Activated naive CD8-positive, alpha-beta T cell treated with anti-CD3 and anti-CD28 coated beads for 36 hours (primary cell): ENCODE measurements around the gene BLNK. TPM values are rescaled to one million over a fixed set of nuclear protein-coding genes. Genes with fewer than 3 reads are reported as not detected.
"Not testable (repeated sequence)": the region's sequence is repeated elsewhere in the genome, so short reads cannot be mapped to it uniquely, and the experiment has no call there.

Experiments used
- DNase-seq: peaks from one replicate; pipeline ENCODE4 v3.0.0; 2021
- H3K27ac Mint-ChIP-seq: one replicate; pipeline ENCODE4 v1.8.0; 2022; ENCODE audit warnings: mild to moderate bottlenecking, moderate library complexity, mixed read lengths
- H3K27me3 Mint-ChIP-seq: one replicate; pipeline ENCODE4 v1.8.0; 2022; ENCODE audit warnings: mild to moderate bottlenecking, mixed read lengths
- H3K36me3 Mint-ChIP-seq: one replicate; pipeline ENCODE4 v1.8.0; 2021; ENCODE audit warnings: mild to moderate bottlenecking, mixed read lengths
- H3K4me1 Mint-ChIP-seq: one replicate; pipeline ENCODE4 v1.8.0; 2021; ENCODE audit warnings: mixed read lengths
- H3K4me3 Mint-ChIP-seq: one replicate; pipeline ENCODE4 v1.8.0; 2022; ENCODE audit warnings: mild to moderate bottlenecking, moderate library complexity, mixed read lengths
- H3K9me3 Mint-ChIP-seq: one replicate; pipeline ENCODE4 v1.8.0; 2022; ENCODE audit warnings: mixed read lengths
- total RNA-seq, 2 experiments: library from RNA; stranded (reverse); gene quantifications; one replicate each; pipeline ENCODE4 v1.2.3, GENCODE V29; 2021

BLNK gene
- total RNA-seq = 1 to 10 TPM in 1 of 2 experiments, under 1 TPM in 1; 0.94 to 1.3 TPM

GRCh38 chr10:96271016-96271815 is at the start of gene BLNK:
Gene BLNK (minus strand): TSS chr10:96271569. CDS start chr10:96271398, 171 bp downstream.
- H3K9me3 Mint-ChIP-seq = no peaks in the 10 kb centered on the region
- H3K27me3 Mint-ChIP-seq = peaks cover 3% of the 10 kb centered on the region
- H3K4me3 Mint-ChIP-seq = peak within 1 kb of the TSS; percentile 52
- no peak for DNase-seq
- H3K27ac Mint-ChIP-seq = no peak within 1 kb of the TSS
- peaks cover 6% of the 10 kb centered on the region for H3K4me1 Mint-ChIP-seq
- no peaks in the 10 kb centered on the region for H3K36me3 Mint-ChIP-seq

- H3K27ac Mint-ChIP-seq = peak overlapping the region; percentile 40
- H3K4me3 Mint-ChIP-seq = no peak overlapping the region
- no peak for DNase-seq
- peaks cover 2% of the 10 kb centered on the region for H3K4me1 Mint-ChIP-seq
- H3K27me3 Mint-ChIP-seq = peaks cover 7% of the 10 kb centered on the region
- no peaks in the 10 kb centered on the region for H3K36me3 Mint-ChIP-seq
- no peaks in the 10 kb centered on the region for H3K9me3 Mint-ChIP-seq
Observed at GRCh38 chr10:96319754-96320474, 48.5 kb upstream of the BLNK start.

- H3K27ac Mint-ChIP-seq = no peak overlapping the region
- H3K9me3 Mint-ChIP-seq = no peaks in the 10 kb centered on the region
- H3K27me3 Mint-ChIP-seq = no peaks in the 10 kb centered on the region
- no peak for DNase-seq
- H3K4me1 Mint-ChIP-seq = peaks cover 2% of the 10 kb centered on the region
- no peak overlapping the region for H3K4me3 Mint-ChIP-seq
- H3K36me3 Mint-ChIP-seq = no peaks in the 10 kb centered on the region
Observed at GRCh38 chr10:96317067-96317833, 45.9 kb upstream of the BLNK start.

GRCh38 chr10:96313344-96313743 is 42.0 kb upstream of the BLNK start:
- Mint-ChIP-seq H3K9me3 (no peaks in the 10 kb centered on the region), H3K27ac (no peak overlapping the region), H3K4me3 (no peak overlapping the region), H3K27me3 (no peaks in the 10 kb centered on the region), H3K4me1 (peaks cover 2% of the 10 kb centered on the region), H3K36me3 (no peaks in the 10 kb centered on the region)
- no peak for DNase-seq

GRCh38 chr10:96311180-96311715 is 39.9 kb upstream of the BLNK start:
- no peak overlapping the region for H3K27ac Mint-ChIP-seq
- DNase-seq = no peak
- H3K4me1 Mint-ChIP-seq = peaks cover 6% of the 10 kb centered on the region
- H3K4me3 Mint-ChIP-seq = no peak overlapping the region
- no peaks in the 10 kb centered on the region for H3K36me3 Mint-ChIP-seq
- no peaks in the 10 kb centered on the region for H3K9me3 Mint-ChIP-seq
- H3K27me3 Mint-ChIP-seq = peaks cover 6% of the 10 kb centered on the region

GRCh38 chr10:96310321-96310669 is 38.9 kb upstream of the BLNK start:
- Mint-ChIP-seq H3K27ac (no peak overlapping the region), H3K9me3 (no peaks in the 10 kb centered on the region), H3K36me3 (no peaks in the 10 kb centered on the region), H3K27me3 (peaks cover 6% of the 10 kb centered on the region), H3K4me3 (no peak overlapping the region), H3K4me1 (peaks cover 4% of the 10 kb centered on the region)
- no peak for DNase-seq

GRCh38 chr10:96309628-96310320 is 38.4 kb upstream of the BLNK start:
- Mint-ChIP-seq H3K9me3 (no peaks in the 10 kb centered on the region), H3K4me1 (peaks cover 7% of the 10 kb centered on the region), H3K36me3 (no peaks in the 10 kb centered on the region), H3K4me3 (no peak overlapping the region), H3K27ac (no peak overlapping the region), H3K27me3 (peaks cover 6% of the 10 kb centered on the region)
- no peak for DNase-seq

- H3K4me1 Mint-ChIP-seq = peaks cover 14% of the 10 kb centered on the region
- H3K36me3 Mint-ChIP-seq, H3K4me3 Mint-ChIP-seq, DNase-seq, H3K27ac Mint-ChIP-seq, H3K27me3 Mint-ChIP-seq, H3K9me3 Mint-ChIP-seq: not testable (repeated sequence)
Observed at GRCh38 chr10:96308854-96309253, 37.5 kb upstream of the BLNK start.

GRCh38 chr10:96306516-96306915 is 35.1 kb upstream of the BLNK start:
- H3K4me1 Mint-ChIP-seq = peaks cover 15% of the 10 kb centered on the region
- peaks cover 6% of the 10 kb centered on the region for H3K27me3 Mint-ChIP-seq
- H3K4me3 Mint-ChIP-seq = no peak overlapping the region
- H3K36me3 Mint-ChIP-seq = no peaks in the 10 kb centered on the region
- H3K9me3 Mint-ChIP-seq = no peaks in the 10 kb centered on the region
- DNase-seq = no peak
- no peak overlapping the region for H3K27ac Mint-ChIP-seq

GRCh38 chr10:96305019-96305418 is 33.6 kb upstream of the BLNK start:
- peak; percentile 18 for DNase-seq
- H3K36me3 Mint-ChIP-seq = peaks cover 3% of the 10 kb centered on the region
- H3K9me3 Mint-ChIP-seq = no peaks in the 10 kb centered on the region
- no peak overlapping the region for H3K4me3 Mint-ChIP-seq
- H3K27ac Mint-ChIP-seq = no peak overlapping the region
- peaks cover 6% of the 10 kb centered on the region for H3K27me3 Mint-ChIP-seq
- H3K4me1 Mint-ChIP-seq = peaks cover 27% of the 10 kb centered on the region

- H3K4me1 Mint-ChIP-seq = peaks cover 34% of the 10 kb centered on the region
- H3K9me3 Mint-ChIP-seq = peaks cover 3% of the 10 kb centered on the region
- H3K4me3 Mint-ChIP-seq = no peak within 1 kb of the TSS
- no peak within 1 kb of the TSS for H3K27ac Mint-ChIP-seq
- peaks cover 6% of the 10 kb centered on the region for H3K27me3 Mint-ChIP-seq
- peaks cover 5% of the 10 kb centered on the region for H3K36me3 Mint-ChIP-seq
- DNase-seq = no peak
Observed at GRCh38 chr10:96304230-96304629, 32.9 kb upstream of the BLNK start, which contains the start of gene DNTT. Gene DNTT (plus strand): TSS chr10:96304434. CDS start chr10:96304498, 64 bp downstream.

GRCh38 chr10:96301616-96302015 is 30.2 kb upstream of the BLNK start:
- Mint-ChIP-seq H3K9me3 (peaks cover 3% of the 10 kb centered on the region), H3K27me3 (peaks cover 1% of the 10 kb centered on the region), H3K27ac (no peak overlapping the region), H3K4me1 (peaks cover 43% of the 10 kb centered on the region), H3K36me3 (peaks cover 5% of the 10 kb centered on the region), H3K4me3 (no peak overlapping the region)
- no peak for DNase-seq

- DNase-seq = peak; percentile 4
- Mint-ChIP-seq H3K27ac (peak overlapping the region; percentile 85), H3K27me3 (no peaks in the 10 kb centered on the region), H3K4me1 (peaks cover 46% of the 10 kb centered on the region), H3K36me3 (peaks cover 5% of the 10 kb centered on the region), H3K9me3 (peaks cover 3% of the 10 kb centered on the region), H3K4me3 (peak overlapping the region; percentile 64)
Observed at GRCh38 chr10:96299383-96299782, 28.0 kb upstream of the BLNK start.

GRCh38 chr10:96298362-96298761 is 27.0 kb upstream of the BLNK start:
- Mint-ChIP-seq H3K27me3 (no peaks in the 10 kb centered on the region), H3K9me3 (peaks cover 3% of the 10 kb centered on the region), H3K36me3 (peaks cover 5% of the 10 kb centered on the region), H3K4me1 (peaks cover 43% of the 10 kb centered on the region), H3K27ac (peak overlapping the region; percentile 32), H3K4me3 (no peak overlapping the region)
- DNase-seq = no peak
